ENCODE measurements around the gene WDFY2. TPM values are rescaled to one million over a fixed set of nuclear protein-coding genes. Genes with fewer than 3 reads are reported as not detected.

The WDFY2 gene
- total RNA-seq, 1 experiment from 2014 or later, result 25.7 TPM

- Mint-ChIP-seq H3K27me3 (ENCODE audit: low read depth) (no peaks in the 10 kb centered on the region), H3K4me3 (no peak overlapping the region), H3K9me3 (no peaks in the 10 kb centered on the region), H3K36me3 (peaks cover 14% of the 10 kb centered on the region), H3K27ac (peak overlapping the region; percentile 43; the same call in 1 of the 2 replicates), H3K4me1 (peaks cover 7% of the 10 kb centered on the region)
- POLR2A ChIA-PET, result no interaction called here
- DNase-seq (ENCODE audit: low spot score) (no peak), ATAC-seq (no peak)
- CTCF ChIA-PET, result no interaction called here
- TF ChIP-seq E2F1 (CRISPR knock-in tag; IDR thresholded peaks at IDR 0.05) (no peak), ZNF396 (CRISPR knock-in tag; IDR thresholded peaks at IDR 0.05; ENCODE audit: borderline replicate concordance) (no peak), ZSCAN18 (CRISPR knock-in tag; IDR thresholded peaks at IDR 0.05) (no peak), ARID4B (CRISPR knock-in tag; IDR thresholded peaks at IDR 0.05; ENCODE audit: borderline replicate concordance) (no peak), ETV6 (CRISPR knock-in tag; IDR thresholded peaks at IDR 0.05) (no peak), ZNF121 (CRISPR knock-in tag; IDR thresholded peaks at IDR 0.05) (no peak)
Measured at GRCh38 chr13:51731759-51732158, 147.5 kb downstream of the WDFY2 start.

- no peak overlapping the region for H3K4me3 Mint-ChIP-seq
- peak; percentile 70 for ATAC-seq
- peaks cover 8% of the 10 kb centered on the region for H3K36me3 Mint-ChIP-seq
- POLR2A ChIA-PET, result no interaction called here
- peaks cover 7% of the 10 kb centered on the region for H3K4me1 Mint-ChIP-seq
- CTCF ChIA-PET, result interaction anchor here (0.9 to 1.1 kb wide), 2 partner anchors 34 to 64 kb away, joined by 3 to 4 read pairs; no protein-coding TSS in a partner anchor
- no peaks in the 10 kb centered on the region for H3K9me3 Mint-ChIP-seq
- H3K27ac Mint-ChIP-seq, result 0 out of 2 replicates have a peak overlapping the region, but pooled peaks have one; percentile 43
- H3K27me3 Mint-ChIP-seq (ENCODE audit: low read depth), result no peaks in the 10 kb centered on the region
- no peak for DNase-seq (ENCODE audit: low spot score)
- TF ChIP-seq CREM (CRISPR knock-in tag; IDR thresholded peaks at IDR 0.05) (no peak), GRHL2 (CRISPR knock-in tag; IDR thresholded peaks at IDR 0.05; ENCODE audit: insufficient replicate concordance, severe bottlenecking) (no peak)
Measured at GRCh38 chr13:51733374-51734298, 149.4 kb downstream of the WDFY2 start.

GRCh38 chr13:51734786-51735185 lies 150.5 kb downstream of the WDFY2 start:
- no peak overlapping the region for H3K4me3 Mint-ChIP-seq
- H3K36me3 Mint-ChIP-seq, result peaks cover 19% of the 10 kb centered on the region
- ChIA-PET CTCF (no interaction called here), POLR2A (no interaction called here)
- H3K27me3 Mint-ChIP-seq (ENCODE audit: low read depth), result no peaks in the 10 kb centered on the region
- H3K9me3 Mint-ChIP-seq, result no peaks in the 10 kb centered on the region
- TF ChIP-seq ZBTB43 (CRISPR knock-in tag; IDR thresholded peaks at IDR 0.05) (no peak), E2F5 (CRISPR knock-in tag; IDR thresholded peaks at IDR 0.05) (no peak), ATF1 (CRISPR knock-in tag; IDR thresholded peaks at IDR 0.05) (no peak), ZNF396 (CRISPR knock-in tag; IDR thresholded peaks at IDR 0.05; ENCODE audit: borderline replicate concordance) (no peak), FOXJ3 (CRISPR knock-in tag; IDR thresholded peaks at IDR 0.05; ENCODE audit: borderline replicate concordance) (no peak), ATF6 (CRISPR knock-in tag; IDR thresholded peaks at IDR 0.05) (no peak)
- no peak for ATAC-seq
- no peak overlapping the region for H3K27ac Mint-ChIP-seq
- H3K4me1 Mint-ChIP-seq, result peaks cover 7% of the 10 kb centered on the region
- DNase-seq (ENCODE audit: low spot score), result no peak

Measured in WTC11 (cell line).